ENCODE results near the gene SLC2A9. TPM values are rescaled to one million over a fixed set of nuclear protein-coding genes. Genes with fewer than 3 reads are reported as not detected.

Gene SLC2A9
- total RNA-seq, 2 experiments from 2014 or later: 0.77 to 1.6 TPM

GRCh38 chr4:10007793-10008608 lies 13.3 kb downstream of the SLC2A9 start:
- peaks cover 15% of the 10 kb centered on the region for H3K36me3 Mint-ChIP-seq
- no peaks in the 10 kb centered on the region for H3K27me3 Mint-ChIP-seq
- H3K4me1 Mint-ChIP-seq: peaks cover 43% of the 10 kb centered on the region
- POLR2A ChIA-PET: no interaction called here
- peaks cover 3% of the 10 kb centered on the region for H3K9me3 Mint-ChIP-seq
- no peak for ATAC-seq (ENCODE audit: low read depth)
- H3K4me3 Mint-ChIP-seq: no peak overlapping the region
- no peak overlapping the region for H3K27ac Mint-ChIP-seq
- DNase-seq: no peak

- peaks cover 3% of the 10 kb centered on the region for H3K9me3 Mint-ChIP-seq
- no peak overlapping the region for H3K27ac Mint-ChIP-seq
- H3K36me3 Mint-ChIP-seq: peaks cover 15% of the 10 kb centered on the region
- ATAC-seq (ENCODE audit: low read depth) (no peak), DNase-seq (no peak)
- H3K4me3 Mint-ChIP-seq: no peak overlapping the region
- peaks cover 46% of the 10 kb centered on the region for H3K4me1 Mint-ChIP-seq
- no peaks in the 10 kb centered on the region for H3K27me3 Mint-ChIP-seq
- POLR2A ChIA-PET: no interaction called here
Observed at GRCh38 chr4:10007436-10007740, 13.9 kb downstream of the SLC2A9 start.

- H3K9me3 Mint-ChIP-seq: peaks cover 3% of the 10 kb centered on the region
- DNase-seq (no peak), ATAC-seq (ENCODE audit: low read depth) (no peak)
- H3K27ac Mint-ChIP-seq: no peak overlapping the region
- H3K27me3 Mint-ChIP-seq: no peaks in the 10 kb centered on the region
- peaks cover 15% of the 10 kb centered on the region for H3K36me3 Mint-ChIP-seq
- no peak overlapping the region for H3K4me3 Mint-ChIP-seq
- H3K4me1 Mint-ChIP-seq: peaks cover 49% of the 10 kb centered on the region
- POLR2A ChIA-PET: no interaction called here
Observed at GRCh38 chr4:10006601-10007435, 14.5 kb downstream of the SLC2A9 start.

- Mint-ChIP-seq H3K27ac (peak overlapping the region; percentile 66), H3K9me3 (peaks cover 3% of the 10 kb centered on the region), H3K36me3 (peaks cover 15% of the 10 kb centered on the region), H3K4me3 (no peak overlapping the region), H3K4me1 (peaks cover 49% of the 10 kb centered on the region), H3K27me3 (no peaks in the 10 kb centered on the region)
- DNase-seq: no peak
- POLR2A ChIA-PET: no interaction called here
- no peak for ATAC-seq (ENCODE audit: low read depth)
Observed at GRCh38 chr4:10006231-10006600, 15.1 kb downstream of the SLC2A9 start.

- Mint-ChIP-seq H3K27ac (no peak overlapping the region), H3K4me3 (no peak overlapping the region), H3K27me3 (no peaks in the 10 kb centered on the region), H3K36me3 (peaks cover 18% of the 10 kb centered on the region), H3K9me3 (peaks cover 7% of the 10 kb centered on the region), H3K4me1 (peaks cover 50% of the 10 kb centered on the region)
- no peak for DNase-seq
- no peak for ATAC-seq (ENCODE audit: low read depth)
- POLR2A ChIA-PET: no interaction called here
Observed at GRCh38 chr4:10005632-10006031, 15.7 kb downstream of the SLC2A9 start.

GRCh38 chr4:10003666-10004065 lies 17.6 kb downstream of the SLC2A9 start:
- ATAC-seq (ENCODE audit: low read depth) (peak; percentile 77), DNase-seq (no peak)
- Mint-ChIP-seq H3K36me3 (peaks cover 21% of the 10 kb centered on the region), H3K9me3 (peaks cover 10% of the 10 kb centered on the region), H3K4me3 (peak overlapping the region; percentile 39), H3K4me1 (peaks cover 51% of the 10 kb centered on the region), H3K27ac (peak overlapping the region; percentile 17), H3K27me3 (no peaks in the 10 kb centered on the region)
- POLR2A ChIA-PET: interaction anchor here (1.8 kb wide), 1 partner anchor 312 kb away, joined by 5 read pairs; no protein-coding TSS in a partner anchor

- Mint-ChIP-seq H3K27ac (peak overlapping the region; percentile 52), H3K4me3 (no peak overlapping the region), H3K9me3 (peaks cover 10% of the 10 kb centered on the region), H3K4me1 (peaks cover 50% of the 10 kb centered on the region), H3K27me3 (no peaks in the 10 kb centered on the region), H3K36me3 (peaks cover 22% of the 10 kb centered on the region)
- POLR2A ChIA-PET: no interaction called here
- DNase-seq (no peak), ATAC-seq (ENCODE audit: low read depth) (no peak)
Observed at GRCh38 chr4:10002278-10002677, 19.0 kb downstream of the SLC2A9 start.

GRCh38 chr4:10001757-10002156 lies 19.5 kb downstream of the SLC2A9 start:
- peaks cover 47% of the 10 kb centered on the region for H3K4me1 Mint-ChIP-seq
- POLR2A ChIA-PET: no interaction called here
- H3K9me3 Mint-ChIP-seq: peaks cover 10% of the 10 kb centered on the region

GRCh38 chr4:9999956-10000561 lies 21.2 kb downstream of the SLC2A9 start:
- DNase-seq: no peak
- Mint-ChIP-seq H3K9me3 (peaks cover 10% of the 10 kb centered on the region), H3K4me1 (peaks cover 42% of the 10 kb centered on the region), H3K27ac (no peak overlapping the region), H3K36me3 (peaks cover 19% of the 10 kb centered on the region), H3K4me3 (no peak overlapping the region), H3K27me3 (no peaks in the 10 kb centered on the region)
- POLR2A ChIA-PET: interaction anchor here (1.1 kb wide), 1 partner anchor 14 kb away, joined by 3 read pairs; no protein-coding TSS in a partner anchor
- no peak for ATAC-seq (ENCODE audit: low read depth)

More at GRCh38 chr4:10001757-10002156, 19.5 kb downstream of the SLC2A9 start:
- no peak overlapping the region for H3K27ac Mint-ChIP-seq
- H3K4me3 Mint-ChIP-seq: no peak overlapping the region
- H3K36me3 Mint-ChIP-seq: peaks cover 22% of the 10 kb centered on the region
- ATAC-seq (ENCODE audit: low read depth): no peak
- H3K27me3 Mint-ChIP-seq: no peaks in the 10 kb centered on the region
- no peak for DNase-seq

- H3K27ac Mint-ChIP-seq: no peak overlapping the region
- no peak overlapping the region for H3K4me3 Mint-ChIP-seq
- ATAC-seq (ENCODE audit: low read depth) (no peak), DNase-seq (no peak)
- H3K4me1 Mint-ChIP-seq: peaks cover 37% of the 10 kb centered on the region
- POLR2A ChIA-PET: no interaction called here
- H3K27me3 Mint-ChIP-seq: no peaks in the 10 kb centered on the region
- peaks cover 10% of the 10 kb centered on the region for H3K36me3 Mint-ChIP-seq
- H3K9me3 Mint-ChIP-seq: peaks cover 7% of the 10 kb centered on the region
Observed at GRCh38 chr4:9997886-9998285, 23.4 kb downstream of the SLC2A9 start.

- no peak for DNase-seq
- POLR2A ChIA-PET: interaction anchor here (0.9 kb wide), 1 partner anchor 26 kb away, joined by 3 read pairs; no protein-coding TSS in a partner anchor
- peaks cover 7% of the 10 kb centered on the region for H3K9me3 Mint-ChIP-seq
Observed at GRCh38 chr4:9996319-9997110, 24.8 kb downstream of the SLC2A9 start.

GRCh38 chr4:9994246-9994847 lies 26.9 kb downstream of the SLC2A9 start:
- Mint-ChIP-seq H3K36me3 (peaks cover 5% of the 10 kb centered on the region), H3K27me3 (no peaks in the 10 kb centered on the region), H3K4me3 (peak overlapping the region; percentile 6)

More at GRCh38 chr4:9996319-9997110, 24.8 kb downstream of the SLC2A9 start:
- H3K27ac Mint-ChIP-seq: no peak overlapping the region
- H3K4me1 Mint-ChIP-seq: peaks cover 31% of the 10 kb centered on the region
- H3K36me3 Mint-ChIP-seq: peaks cover 10% of the 10 kb centered on the region
- no peak overlapping the region for H3K4me3 Mint-ChIP-seq
- no peak for ATAC-seq (ENCODE audit: low read depth)
- no peaks in the 10 kb centered on the region for H3K27me3 Mint-ChIP-seq

More at GRCh38 chr4:9994246-9994847, 26.9 kb downstream of the SLC2A9 start:
- Mint-ChIP-seq H3K4me1 (peaks cover 21% of the 10 kb centered on the region), H3K27ac (peak overlapping the region; percentile 70), H3K9me3 (no peaks in the 10 kb centered on the region)
- no peak for DNase-seq
- peak; percentile 78 for ATAC-seq (ENCODE audit: low read depth)
- POLR2A ChIA-PET: interaction anchor here (0.5 to 0.7 kb wide), 2 partner anchors 28 to 123 kb away, joined by 3 to 4 read pairs; no protein-coding TSS in a partner anchor
